ENCODE measurements around the gene STAB1. TPM values are rescaled to one million over a fixed set of nuclear protein-coding genes. Genes with fewer than 3 reads are reported as not detected.

STAB1 gene, protein sequence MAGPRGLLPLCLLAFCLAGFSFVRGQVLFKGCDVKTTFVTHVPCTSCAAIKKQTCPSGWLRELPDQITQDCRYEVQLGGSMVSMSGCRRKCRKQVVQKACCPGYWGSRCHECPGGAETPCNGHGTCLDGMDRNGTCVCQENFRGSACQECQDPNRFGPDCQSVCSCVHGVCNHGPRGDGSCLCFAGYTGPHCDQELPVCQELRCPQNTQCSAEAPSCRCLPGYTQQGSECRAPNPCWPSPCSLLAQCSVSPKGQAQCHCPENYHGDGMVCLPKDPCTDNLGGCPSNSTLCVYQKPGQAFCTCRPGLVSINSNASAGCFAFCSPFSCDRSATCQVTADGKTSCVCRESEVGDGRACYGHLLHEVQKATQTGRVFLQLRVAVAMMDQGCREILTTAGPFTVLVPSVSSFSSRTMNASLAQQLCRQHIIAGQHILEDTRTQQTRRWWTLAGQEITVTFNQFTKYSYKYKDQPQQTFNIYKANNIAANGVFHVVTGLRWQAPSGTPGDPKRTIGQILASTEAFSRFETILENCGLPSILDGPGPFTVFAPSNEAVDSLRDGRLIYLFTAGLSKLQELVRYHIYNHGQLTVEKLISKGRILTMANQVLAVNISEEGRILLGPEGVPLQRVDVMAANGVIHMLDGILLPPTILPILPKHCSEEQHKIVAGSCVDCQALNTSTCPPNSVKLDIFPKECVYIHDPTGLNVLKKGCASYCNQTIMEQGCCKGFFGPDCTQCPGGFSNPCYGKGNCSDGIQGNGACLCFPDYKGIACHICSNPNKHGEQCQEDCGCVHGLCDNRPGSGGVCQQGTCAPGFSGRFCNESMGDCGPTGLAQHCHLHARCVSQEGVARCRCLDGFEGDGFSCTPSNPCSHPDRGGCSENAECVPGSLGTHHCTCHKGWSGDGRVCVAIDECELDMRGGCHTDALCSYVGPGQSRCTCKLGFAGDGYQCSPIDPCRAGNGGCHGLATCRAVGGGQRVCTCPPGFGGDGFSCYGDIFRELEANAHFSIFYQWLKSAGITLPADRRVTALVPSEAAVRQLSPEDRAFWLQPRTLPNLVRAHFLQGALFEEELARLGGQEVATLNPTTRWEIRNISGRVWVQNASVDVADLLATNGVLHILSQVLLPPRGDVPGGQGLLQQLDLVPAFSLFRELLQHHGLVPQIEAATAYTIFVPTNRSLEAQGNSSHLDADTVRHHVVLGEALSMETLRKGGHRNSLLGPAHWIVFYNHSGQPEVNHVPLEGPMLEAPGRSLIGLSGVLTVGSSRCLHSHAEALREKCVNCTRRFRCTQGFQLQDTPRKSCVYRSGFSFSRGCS (N-terminal part only)
- total RNA-seq (2013): 264 TPM
- polyA plus RNA-seq (100 to 1,000 TPM in 1 of 3 donors, 10 to 100 TPM in 1, 1 to 10 TPM in 1; 3.8 to 535 (median 15.8) TPM), polyA minus RNA-seq (193 and 203 TPM in 2 replicates), total RNA-seq (170 to 777 (median 341) reads per million in 11 experiments)

DNA sequence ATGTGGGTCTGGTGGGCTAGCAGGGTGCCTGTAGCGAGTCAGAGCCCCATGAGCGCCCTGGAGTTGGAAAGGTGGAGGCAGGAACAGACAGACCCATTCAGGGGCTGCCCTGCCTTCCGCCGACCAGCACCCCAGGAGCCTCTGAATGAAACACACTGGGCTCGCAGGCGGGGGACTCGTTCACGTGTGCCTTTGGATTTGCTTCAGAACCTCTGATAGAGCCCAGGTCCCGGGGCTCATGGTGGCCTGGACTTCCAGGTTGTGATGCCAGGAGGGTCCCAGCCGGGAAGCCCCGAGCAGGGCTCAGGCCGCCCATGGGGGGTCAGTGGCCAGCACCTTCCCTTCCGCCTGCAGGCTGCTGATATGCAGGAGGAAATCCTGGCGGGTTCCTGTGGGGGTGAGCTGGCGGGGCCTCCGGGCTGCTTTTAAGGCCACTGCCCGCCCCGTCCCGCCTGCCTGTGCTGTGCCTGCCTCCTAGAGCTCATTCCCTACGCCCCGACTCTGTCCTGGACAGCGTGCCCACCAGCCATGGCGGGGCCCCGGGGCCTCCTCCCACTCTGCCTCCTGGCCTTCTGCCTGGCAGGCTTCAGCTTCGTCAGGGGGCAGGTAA is at the start of gene STAB1:
Gene STAB1 (plus strand): TSS at position 453 of the 610 bp plus-strand sequence. CDS start 76 bp downstream, at position 529.
- Mint-ChIP-seq H3K27me3 (ENCODE audit: low read depth in 3 of 3) (peaks cover 0 to 3% (median 0%) of the 10 kb centered on the region in 3 donors), H3K36me3 (peaks cover 24 to 38% of the 10 kb centered on the region in 2 donors), H3K27ac (peak within 1 kb of the TSS; percentile 76 to 95 (median 86)), H3K4me1 (peaks cover 90% of the 10 kb centered on the region), H3K9me3 (peaks cover 0 to 3% (median 0%) of the 10 kb centered on the region in 7 donors), H3K4me3 (peak within 1 kb of the TSS; percentile 79 to 90)
- 6% methylated on average over 24 of the region's 25 CpGs for WGBS (ENCODE audit: insufficient coverage)
- H3K27me3 ChIP-seq (ENCODE audit: control insufficient read depth in 2 of 2, insufficient read depth in 2 of 2, low read length in 2 of 2): no peaks in the 10 kb centered on the region
- TF ChIP-seq, protein P1, sequence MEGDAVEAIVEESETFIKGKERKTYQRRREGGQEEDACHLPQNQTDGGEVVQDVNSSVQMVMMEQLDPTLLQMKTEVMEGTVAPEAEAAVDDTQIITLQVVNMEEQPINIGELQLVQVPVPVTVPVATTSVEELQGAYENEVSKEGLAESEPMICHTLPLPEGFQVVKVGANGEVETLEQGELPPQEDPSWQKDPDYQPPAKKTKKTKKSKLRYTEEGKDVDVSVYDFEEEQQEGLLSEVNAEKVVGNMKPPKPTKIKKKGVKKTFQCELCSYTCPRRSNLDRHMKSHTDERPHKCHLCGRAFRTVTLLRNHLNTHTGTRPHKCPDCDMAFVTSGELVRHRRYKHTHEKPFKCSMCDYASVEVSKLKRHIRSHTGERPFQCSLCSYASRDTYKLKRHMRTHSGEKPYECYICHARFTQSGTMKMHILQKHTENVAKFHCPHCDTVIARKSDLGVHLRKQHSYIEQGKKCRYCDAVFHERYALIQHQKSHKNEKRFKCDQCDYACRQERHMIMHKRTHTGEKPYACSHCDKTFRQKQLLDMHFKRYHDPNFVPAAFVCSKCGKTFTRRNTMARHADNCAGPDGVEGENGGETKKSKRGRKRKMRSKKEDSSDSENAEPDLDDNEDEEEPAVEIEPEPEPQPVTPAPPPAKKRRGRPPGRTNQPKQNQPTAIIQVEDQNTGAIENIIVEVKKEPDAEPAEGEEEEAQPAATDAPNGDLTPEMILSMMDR (IDR thresholded peaks at IDR 0.05): no peak
- peak within 1 kb of the TSS; percentile 71 to 94 for H3K27ac ChIP-seq (ENCODE audit: low read depth in 1 of 2, low read length in 2 of 2)
- peaks cover 32% of the 10 kb centered on the region for H3K79me2 ChIP-seq (ENCODE audit: insufficient read depth, low read length)
- peak within 1 kb of the TSS; percentile 86 for H3K4me2 ChIP-seq (replicated peaks; ENCODE audit: extremely low read depth, low read length, poor library complexity, severe bottlenecking)
- intact Hi-C loops (cut with micrococcal nuclease): loop anchor here in 1 of 2 donors (5.0 kb wide), 1 partner anchor 37 kb away; the partner anchor contains the start of gene NT5DC2
- H3K4me3 ChIP-seq (replicated peaks in 1 of 3; ENCODE audit: low read depth in 2 of 3, low read length in 3 of 3): peak within 1 kb of the TSS; percentile 46 to 81 (median 75)
- H3K9ac ChIP-seq (ENCODE audit: insufficient read depth, low read length, poor library complexity, severe bottlenecking): peak within 1 kb of the TSS; percentile 74
- H3K36me3 ChIP-seq (replicated peaks in 1 of 2; ENCODE audit: control insufficient read depth in 1 of 2, insufficient read depth in 2 of 2, low read length in 2 of 2): peaks cover 13 to 25% of the 10 kb centered on the region in 2 donors
- H3K9me3 ChIP-seq (replicated peaks in 1 of 2; ENCODE audit: control insufficient read depth in 1 of 2, insufficient read depth in 1 of 2, low read length in 2 of 2): no peaks in the 10 kb centered on the region
- peak within 1 kb of the TSS; percentile 78 for H2AFZ ChIP-seq (ENCODE audit: insufficient read depth, low read depth, low read length, poor library complexity, severe bottlenecking)
- DNase-seq: peak in 2 of 3 donors; percentile 38 to 41
- H4K20me1 ChIP-seq (ENCODE audit: insufficient read depth, low read length): no peaks in the 10 kb centered on the region
- peaks cover 98 to 100% of the 10 kb centered on the region in 2 donors for H3K4me1 ChIP-seq (ENCODE audit: control insufficient read depth in 1 of 2, insufficient read depth in 2 of 2, low read length in 2 of 2)

Data from CD14-positive monocyte (primary cell).